NCI-H82 treated with DMSO at 0.1 percent for 48 hours (cell line): Measurements from ENCODE around the gene HORMAD2.
"Not testable (repeated sequence)": the region's sequence is repeated elsewhere in the genome, so short reads cannot be mapped to it uniquely, and the experiment has no call there.

Experiments used
- DNase-seq: peaks from one replicate; lab custom pipeline; 2025; ENCODE audit not compliant: unreplicated experiment; lab: John Stamatoyannopoulos, UW

HORMAD2 gene

GRCh38 chr22:30206944-30207343, 126.7 kb downstream of the HORMAD2 start:
- no peak for DNase-seq

GRCh38 chr22:30208631-30209603, 128.7 kb downstream of the HORMAD2 start:
- no peak for DNase-seq

- DNase-seq, result no peak
These were observed 129.4 kb downstream of the HORMAD2 start for GRCh38 chr22:30209642-30210041.

GRCh38 chr22:30210235-30210909, 130.1 kb downstream of the HORMAD2 start:
- no peak for DNase-seq

GRCh38 chr22:30211124-30211820, 131.0 kb downstream of the HORMAD2 start:
- DNase-seq, result no peak

GRCh38 chr22:30212363-30212995, 132.2 kb downstream of the HORMAD2 start:
- DNase-seq, result no peak

GRCh38 chr22:30212996-30213441, 132.8 kb downstream of the HORMAD2 start:
- no peak for DNase-seq

GRCh38 chr22:30214703-30215407, 134.6 kb downstream of the HORMAD2 start:
- DNase-seq, result no peak

GRCh38 chr22:30216272-30216671, 136.0 kb downstream of the HORMAD2 start:
- not testable (repeated sequence) for DNase-seq

GRCh38 chr22:30216710-30217109, 136.4 kb downstream of the HORMAD2 start:
- DNase-seq, result no peak

GRCh38 chr22:30217698-30218560, 137.7 kb downstream of the HORMAD2 start:
- DNase-seq, result no peak

- DNase-seq, result no peak
These were observed 138.9 kb downstream of the HORMAD2 start for GRCh38 chr22:30219049-30219654.

GRCh38 chr22:30219668-30220278, 139.5 kb downstream of the HORMAD2 start:
- DNase-seq, result no peak

- DNase-seq, result no peak
These were observed 140.2 kb downstream of the HORMAD2 start for GRCh38 chr22:30220338-30221012.

- DNase-seq, result no peak
These were observed 141.1 kb downstream of the HORMAD2 start for GRCh38 chr22:30221121-30221992.

GRCh38 chr22:30222321-30222720, 142.1 kb downstream of the HORMAD2 start:
- no peak for DNase-seq

GRCh38 chr22:30223303-30223702, 143.0 kb downstream of the HORMAD2 start:
- DNase-seq, result no peak
